Endothelial cell of umbilical vein (primary cell): Measurements from ENCODE around the gene EIF2B4. TPM values are rescaled to one million over a fixed set of nuclear protein-coding genes. Genes with fewer than 3 reads are reported as not detected.

Experiments
- BruUV-seq: library from RNA; stranded (reverse); fragments of 400-500 nt; replicated peaks from 2 replicates; lab custom pipeline; 2021; lab: Mats Ljungman, UMichigan
- CTCF ChIA-PET: fragments of 300-600, 350-600 bp; sonication (Branson Sonifier 250); formaldehyde crosslinking; loops from one replicate; lab custom pipeline; 2021; ENCODE audit warnings: antibody characterized with exemption, inconsistent platforms; lab: Charles Lee
- POLR2A ChIA-PET: fragments of 300-600, 350-600 bp; sonication (Branson Sonifier 250); formaldehyde crosslinking; loops from one replicate; lab custom pipeline; 2021; ENCODE audit warnings: antibody characterized with exemption, inconsistent platforms; lab: Charles Lee
- DNase-seq: peaks from one replicate; pipeline ENCODE4 v3.0.0-alpha.2; 2011; ENCODE audit warnings: low read depth, low spot score
- FAIRE-seq: peaks from 2 replicates; lab custom pipeline; 2011; peaks lifted over from hg19 to GRCh38; lab: Jason Lieb, UNC
- H2AFZ ChIP-seq: 2 replicates; pipeline ENCODE4 v1.6.0; 2012; ENCODE audit warnings: low read depth, low read length, control low read depth, inconsistent platforms
- H3K27ac ChIP-seq: 2 replicates; pipeline ENCODE4 v1.5.1; 2011; ENCODE audit warnings: low read depth, mild to moderate bottlenecking, control low read depth, low read length, moderate library complexity; ENCODE audit not compliant: insufficient read depth
- H3K27me3 ChIP-seq, 2 experiments: 2 replicates each; pipeline versions ENCODE4 v1.6.0 to v1.6.1; 2011; ENCODE audit warnings: low read length in 2 of 2, mixed read lengths in 1 of 2; ENCODE audit not compliant: control insufficient read depth in 2 of 2, insufficient read depth in 2 of 2
- H3K36me3 ChIP-seq, 2 experiments: 2 replicates in 1 of 2; 3 replicates in 1 of 2; pipeline ENCODE4 v1.5.1; 2011; ENCODE audit warnings: low read length in 2 of 2, mild to moderate bottlenecking in 1 of 2, moderate library complexity in 1 of 2; ENCODE audit not compliant: control insufficient read depth in 2 of 2, insufficient read depth in 2 of 2; ENCODE audit errors: extremely low read depth in 1 of 2
- H3K4me1 ChIP-seq: 3 replicates; pipeline ENCODE4 v1.5.1; 2011; ENCODE audit warnings: mild to moderate bottlenecking, low read length; ENCODE audit not compliant: control insufficient read depth, insufficient read depth; ENCODE audit errors: extremely low read depth
- H3K4me2 ChIP-seq: 2 replicates; pipeline ENCODE4 v1.6.1; 2011; ENCODE audit warnings: low read length, control low read depth, mixed read lengths; ENCODE audit not compliant: insufficient read depth
- H3K4me3 ChIP-seq, 3 experiments: fragments of 200-600 bp in 1 of 3; sonication (generic), shearing (Covaris generic) in 1 of 3; replicated peaks in 1 of 3; 2 replicates each; pipeline ENCODE4 v1.5.1; 2011 to 2016; ENCODE audit warnings: control low read depth in 3 of 3, low read length in 3 of 3, mild to moderate bottlenecking in 2 of 3, inconsistent platforms in 1 of 3, low read depth in 1 of 3, moderate library complexity in 1 of 3; ENCODE audit not compliant: insufficient read depth in 1 of 3
- H3K79me2 ChIP-seq: 2 replicates; pipeline ENCODE4 v1.6.0; 2012; ENCODE audit warnings: low read length, inconsistent platforms; ENCODE audit not compliant: control insufficient read depth, insufficient read depth
- H3K9ac ChIP-seq: replicated peaks from 2 replicates; pipeline ENCODE3; 2011; ENCODE audit warnings: low read length, control low read depth; ENCODE audit not compliant: insufficient read depth; ENCODE audit errors: extremely low read depth
- H3K9me1 ChIP-seq: replicated peaks from 3 replicates; pipeline ENCODE4 v1.6.0; 2011; ENCODE audit warnings: mild to moderate bottlenecking, low read length; ENCODE audit not compliant: control insufficient read depth, insufficient read depth; ENCODE audit errors: extremely low read depth
- H3K9me3 ChIP-seq: replicated peaks from 2 replicates; pipeline ENCODE4 v1.5.1; 2012; ENCODE audit warnings: low read length, inconsistent platforms; ENCODE audit not compliant: control insufficient read depth, insufficient read depth
- H4K20me1 ChIP-seq: replicated peaks from 2 replicates; pipeline ENCODE3; 2011; ENCODE audit warnings: mild to moderate bottlenecking, low read length; ENCODE audit not compliant: control insufficient read depth, insufficient read depth; ENCODE audit errors: extremely low read depth
- CTCF ChIP-seq, 2 donors: IDR thresholded peaks; 1 replicate in 1 of 2; 2 replicates in 1 of 2; pipeline ENCODE4 v1.5.1; 2011; ENCODE audit warnings: low read length in 2 of 2, mild to moderate bottlenecking in 2 of 2, moderate library complexity in 2 of 2, control low read depth in 1 of 2, inconsistent platforms in 1 of 2, low read depth in 1 of 2; ENCODE audit not compliant: insufficient read depth in 1 of 2; ENCODE audit errors: extremely low read depth in 1 of 2
- EZH2 ChIP-seq: IDR thresholded peaks from 2 replicates; pipeline ENCODE4 v1.6.1; 2012; ENCODE audit warnings: borderline replicate concordance, low read depth, mild to moderate bottlenecking, moderate library complexity, low read length, inconsistent platforms; ENCODE audit not compliant: severe bottlenecking
- FOS ChIP-seq: IDR thresholded peaks from 2 replicates; pipeline ENCODE4 v1.6.1; 2011; ENCODE audit warnings: mild to moderate bottlenecking, low read length, moderate library complexity, borderline replicate concordance; ENCODE audit not compliant: insufficient read depth
- GATA2 ChIP-seq: IDR thresholded peaks from 2 replicates; pipeline ENCODE4 v1.7.0; 2011; ENCODE audit warnings: low read depth, mild to moderate bottlenecking, moderate library complexity, mixed read lengths, low read length; ENCODE audit not compliant: insufficient read length, insufficient read depth
- JUN ChIP-seq: IDR thresholded peaks from 2 replicates; pipeline ENCODE4 v1.6.1; 2011; ENCODE audit warnings: borderline replicate concordance, low read depth; ENCODE audit not compliant: insufficient read length, insufficient read depth
- MYC ChIP-seq: IDR thresholded peaks from one replicate; pipeline ENCODE4 v1.6.1; 2011; ENCODE audit warnings: mild to moderate bottlenecking, low read depth, low read length
- POLR2A ChIP-seq: IDR thresholded peaks from 2 replicates; pipeline ENCODE4 v1.6.1; 2012; ENCODE audit warnings: low read depth, mild to moderate bottlenecking, control low read depth, low read length
- POLR2AphosphoS5 ChIP-seq: IDR thresholded peaks from 2 replicates; pipeline ENCODE4 v1.6.1; 2012; ENCODE audit warnings: low read depth, mild to moderate bottlenecking, control low read depth, low read length, moderate library complexity; ENCODE audit not compliant: insufficient read depth
- dilution Hi-C: fragments of 300-500 bp; cut with MboI; formaldehyde crosslinking; loops from one replicate; pipeline ENCODE4 v1.15.0; 2019; ENCODE audit warnings: low sequenced_read_pairs; ENCODE audit not compliant: extremely low pct_ligation_motif_present
- intact Hi-C: fragments of 100-400 bp; cut with micrococcal nuclease; formaldehyde crosslinking; loops from one replicate; pipeline ENCODE4 v1.10.0; 2022
- polyA plus RNA-seq, 4 experiments: library from polyadenylated mRNA; depleted of rRNA in 3 of 4; stranded (reverse) in 3 of 4; unstranded in 1 of 4; fragments of >200 nt; gene quantifications; 2 replicates each; pipeline versions ENCODE4 v1.2.1 to v1.2.3, GENCODE V29; 2011 to 2012; ENCODE audit warnings: missing spikeins in 1 of 4
- total RNA-seq: library from RNA; stranded (reverse); gene quantifications from 2 replicates; pipeline ENCODE4 v1.2.3, GENCODE V29; 2021
- TF ChIP-seq, protein P1 (sequence below): IDR thresholded peaks from 2 replicates; pipeline ENCODE4 v1.6.1; 2011; ENCODE audit not compliant: insufficient read depth, insufficient read length

The EIF2B4 gene
- total and polyA plus RNA-seq, 2 donors (not counting 3 experiments of a cell fraction or from before 2014, with no cell fraction given): 43.7 to 63.2 TPM

- POLR2A ChIA-PET: no interaction called here
- H3K4me1 ChIP-seq: peaks cover 3% of the 10 kb centered on the region
- dilution Hi-C loops: no loop called here
Observed at GRCh38 chr2:27350106-27350693, 19.9 kb downstream of the EIF2B4 start.

GRCh38 chr2:27347641-27348040, 22.5 kb downstream of the EIF2B4 start:
- FAIRE-seq (no peak), DNase-seq (no peak)
- POLR2A ChIA-PET: no interaction called here
- Histone ChIP-seq H3K27me3 (no peaks in the 10 kb centered on the region), H3K4me3 (no peak overlapping the region), H3K4me1 (no peaks in the 10 kb centered on the region), H3K9me1 (no peaks in the 10 kb centered on the region), H3K36me3 (peaks cover 2 to 3% of the 10 kb centered on the region in 2 experiments), H3K9me3 (no peaks in the 10 kb centered on the region), H3K4me2 (no peak overlapping the region), H3K27ac (no peak overlapping the region), H3K9ac (no peak overlapping the region), H4K20me1 (peaks cover 3% of the 10 kb centered on the region), H3K79me2 (peaks cover 75% of the 10 kb centered on the region), H2AFZ (no peak overlapping the region)
- no peak for TF ChIP-seq MYC
- TF ChIP-seq, protein P1, sequence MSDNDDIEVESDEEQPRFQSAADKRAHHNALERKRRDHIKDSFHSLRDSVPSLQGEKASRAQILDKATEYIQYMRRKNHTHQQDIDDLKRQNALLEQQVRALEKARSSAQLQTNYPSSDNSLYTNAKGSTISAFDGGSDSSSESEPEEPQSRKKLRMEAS: no peak
- no peak for TF ChIP-seq JUN
- TF ChIP-seq CTCF (IDR thresholded peaks at IDR 0.05; ENCODE audit: extremely low read depth in 1 of 2, insufficient read depth in 1 of 2, low read depth in 1 of 2, low read length in 2 of 2): no peak
- no peak for TF ChIP-seq FOS
- no peak for TF ChIP-seq POLR2AphosphoS5
- TF ChIP-seq GATA2: no peak
- TF ChIP-seq EZH2: no peak
- TF ChIP-seq POLR2A: no peak
- intact Hi-C loops (no loop called here), dilution Hi-C loops (no loop called here)
- CTCF ChIA-PET: interaction anchor here (1.0 kb wide), 1 partner anchor 22 kb away, joined by 3 read pairs; no protein-coding TSS in a partner anchor
- BruUV-seq: no TSS peak

More at GRCh38 chr2:27350106-27350693, 19.9 kb downstream of the EIF2B4 start:
- no peak overlapping the region for H3K4me2 ChIP-seq
- H3K27ac ChIP-seq: no peak overlapping the region
- peaks cover 85% of the 10 kb centered on the region for H3K79me2 ChIP-seq
- TF ChIP-seq CTCF (IDR thresholded peaks at IDR 0.05; ENCODE audit: extremely low read depth in 1 of 2, insufficient read depth in 1 of 2, low read depth in 1 of 2, low read length in 2 of 2): no peak
- H3K36me3 ChIP-seq: no peaks in the 10 kb centered on the region
- DNase-seq: no peak
- H4K20me1 ChIP-seq: peaks cover 3% of the 10 kb centered on the region
- no peaks in the 10 kb centered on the region for H3K9me3 ChIP-seq
- H3K9me1 ChIP-seq: no peaks in the 10 kb centered on the region
- H3K9ac ChIP-seq: no peak overlapping the region
- no peak for FAIRE-seq
- H2AFZ ChIP-seq: no peak overlapping the region
- no TSS peak for BruUV-seq
- no peaks in the 10 kb centered on the region for H3K27me3 ChIP-seq
- intact Hi-C loops: no loop called here
- no peak overlapping the region for H3K4me3 ChIP-seq
- CTCF ChIA-PET: no interaction called here
